ENCODE results near the gene CLRN2. TPM values are rescaled to one million over a fixed set of nuclear protein-coding genes. Genes with fewer than 3 reads are reported as not detected.

The CLRN2 gene
- total RNA-seq, 6 donors from 2014 or later: not detected

DNA sequence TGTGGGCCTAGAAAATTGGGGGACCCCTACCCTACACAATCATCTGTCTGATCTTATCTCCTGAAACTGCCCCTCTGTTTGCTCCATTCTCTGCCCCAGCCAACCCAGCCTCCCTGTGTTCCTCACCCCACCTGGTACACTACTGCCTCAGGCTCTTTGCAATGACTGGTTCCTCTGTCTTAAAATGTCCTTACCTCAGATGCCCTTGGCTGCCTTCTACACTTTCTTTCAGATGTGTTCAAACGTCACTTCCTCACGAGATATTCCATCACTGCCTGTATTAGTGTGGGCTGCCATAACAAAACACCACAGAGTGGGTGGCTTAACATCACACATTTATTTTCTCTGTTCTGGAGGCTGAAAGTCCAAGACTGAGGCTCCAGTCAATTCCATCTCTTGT lies 32.2 kb upstream of the CLRN2 start:
- 95 to 96% methylated on average over 2 of the region's 2 CpGs for WGBS, 2 donors
- H3K27me3 ChIP-seq: no peaks in the 10 kb centered on the region
- no peak for ATAC-seq (ENCODE audit: low FRiP score in 2 of 2)
- DNase-seq: no peak
- H3K9me3 ChIP-seq: no peaks in the 10 kb centered on the region
- no peak overlapping the region for H3K4me3 ChIP-seq
- H3K27ac ChIP-seq: no peak overlapping the region
- no peaks in the 10 kb centered on the region for H3K4me1 ChIP-seq
- TF ChIP-seq POLR2A (IDR thresholded peaks at IDR 0.05) (no peak), POLR2AphosphoS5 (IDR thresholded peaks at IDR 0.05) (no peak), EP300 (IDR thresholded peaks at IDR 0.05) (no peak)
- TF ChIP-seq, protein P1, sequence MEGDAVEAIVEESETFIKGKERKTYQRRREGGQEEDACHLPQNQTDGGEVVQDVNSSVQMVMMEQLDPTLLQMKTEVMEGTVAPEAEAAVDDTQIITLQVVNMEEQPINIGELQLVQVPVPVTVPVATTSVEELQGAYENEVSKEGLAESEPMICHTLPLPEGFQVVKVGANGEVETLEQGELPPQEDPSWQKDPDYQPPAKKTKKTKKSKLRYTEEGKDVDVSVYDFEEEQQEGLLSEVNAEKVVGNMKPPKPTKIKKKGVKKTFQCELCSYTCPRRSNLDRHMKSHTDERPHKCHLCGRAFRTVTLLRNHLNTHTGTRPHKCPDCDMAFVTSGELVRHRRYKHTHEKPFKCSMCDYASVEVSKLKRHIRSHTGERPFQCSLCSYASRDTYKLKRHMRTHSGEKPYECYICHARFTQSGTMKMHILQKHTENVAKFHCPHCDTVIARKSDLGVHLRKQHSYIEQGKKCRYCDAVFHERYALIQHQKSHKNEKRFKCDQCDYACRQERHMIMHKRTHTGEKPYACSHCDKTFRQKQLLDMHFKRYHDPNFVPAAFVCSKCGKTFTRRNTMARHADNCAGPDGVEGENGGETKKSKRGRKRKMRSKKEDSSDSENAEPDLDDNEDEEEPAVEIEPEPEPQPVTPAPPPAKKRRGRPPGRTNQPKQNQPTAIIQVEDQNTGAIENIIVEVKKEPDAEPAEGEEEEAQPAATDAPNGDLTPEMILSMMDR (IDR thresholded peaks at IDR 0.05): no peak
- peaks cover 7 to 31% (median 17%) of the 10 kb centered on the region in 4 donors for H3K36me3 ChIP-seq

DNA sequence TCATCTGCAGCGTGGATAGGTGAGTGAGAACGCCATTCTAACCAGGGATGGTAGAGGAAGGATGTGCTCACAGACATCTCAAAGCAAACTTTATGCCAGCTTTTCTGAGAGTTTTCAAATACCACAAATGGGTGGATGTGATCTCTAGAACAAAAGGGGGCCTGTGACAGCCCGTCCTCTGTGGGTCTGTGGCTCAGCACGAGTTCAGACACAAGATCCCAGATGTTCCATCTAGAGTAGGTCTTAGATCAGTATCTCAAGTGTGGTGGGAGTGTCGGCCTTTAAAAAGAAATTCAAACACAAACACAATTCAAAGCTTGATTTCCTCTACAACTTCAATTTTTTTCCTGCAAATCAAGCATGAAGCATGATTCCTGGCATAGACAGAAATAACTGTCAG lies 25.8 kb upstream of the CLRN2 start:
- Histone ChIP-seq H3K36me3 (peaks cover 10 to 70% (median 44%) of the 10 kb centered on the region in 4 donors), H3K9me3 (no peaks in the 10 kb centered on the region), H3K27ac (no peak overlapping the region), H3K27me3 (no peaks in the 10 kb centered on the region), H3K4me3 (no peak overlapping the region), H3K4me1 (peaks cover 4 to 22% (median 9%) of the 10 kb centered on the region in 4 donors)
- no peak for DNase-seq
- no peak for ATAC-seq (ENCODE audit: low FRiP score in 2 of 2)
- no peak for TF ChIP-seq POLR2AphosphoS5 (IDR thresholded peaks at IDR 0.05)
- TF ChIP-seq, protein P1 (IDR thresholded peaks at IDR 0.05): no peak
- no peak for TF ChIP-seq POLR2A (IDR thresholded peaks at IDR 0.05)
- no peak for TF ChIP-seq EP300 (IDR thresholded peaks at IDR 0.05)
- WGBS, 2 donors: 71 to 79% methylated on average over 5 of the region's 5 CpGs

DNA sequence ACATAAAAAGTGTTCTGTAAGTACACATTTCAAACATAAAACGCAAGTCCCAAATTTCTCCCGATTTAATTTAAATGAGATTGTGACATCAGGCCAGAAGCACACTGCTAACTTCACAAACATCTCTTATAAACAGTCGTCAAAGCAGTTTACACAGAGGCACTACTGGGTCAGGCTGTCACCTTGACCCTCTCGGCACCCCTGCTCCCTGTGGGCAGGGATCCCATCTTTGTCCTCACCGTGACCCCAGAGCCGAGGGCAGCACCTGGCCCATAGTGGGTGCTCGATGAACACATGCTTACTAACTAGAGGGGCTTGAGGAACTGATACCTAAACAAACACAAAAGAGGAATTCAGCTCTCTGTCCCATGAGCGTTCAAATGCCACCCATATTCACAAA lies 25.2 kb upstream of the CLRN2 start:
- Histone ChIP-seq H3K9me3 (no peaks in the 10 kb centered on the region), H3K27ac (no peak overlapping the region), H3K27me3 (no peaks in the 10 kb centered on the region), H3K4me1 (peaks cover 4 to 27% (median 12%) of the 10 kb centered on the region in 4 donors), H3K36me3 (peaks cover 10 to 70% (median 47%) of the 10 kb centered on the region in 4 donors), H3K4me3 (no peak overlapping the region)
- 72 to 80% methylated on average over 6 to 8 of the region's 8 CpGs for WGBS, 2 donors
- no peak for TF ChIP-seq EP300 (IDR thresholded peaks at IDR 0.05)
- TF ChIP-seq POLR2AphosphoS5 (IDR thresholded peaks at IDR 0.05): no peak
- TF ChIP-seq POLR2A (IDR thresholded peaks at IDR 0.05): no peak
- TF ChIP-seq, protein P1 (IDR thresholded peaks at IDR 0.05): no peak
- DNase-seq (no peak), ATAC-seq (ENCODE audit: low FRiP score in 2 of 2) (no peak)

DNA sequence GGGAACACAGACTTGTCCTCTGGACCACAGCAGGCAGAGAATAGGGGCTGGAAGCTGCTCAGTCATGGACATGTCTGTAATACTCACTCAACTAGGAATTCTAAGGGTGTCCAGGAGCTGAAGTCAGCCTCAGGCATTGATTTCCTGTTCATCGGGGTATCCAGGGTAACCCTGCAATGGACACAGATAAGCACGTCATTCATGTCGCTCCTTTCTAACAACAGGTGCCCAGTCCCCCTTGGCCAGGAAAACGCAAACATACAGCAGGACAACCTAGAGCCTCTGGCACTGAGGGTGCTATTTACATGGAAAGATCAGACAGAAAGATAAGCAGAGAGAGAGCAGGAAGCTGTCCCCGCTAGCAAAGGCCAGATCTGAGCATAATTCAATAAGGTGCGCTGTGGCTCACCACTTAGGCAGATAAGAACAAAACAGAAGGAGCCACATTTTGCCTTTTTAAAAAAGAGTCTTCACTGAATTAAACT lies 24.3 kb upstream of the CLRN2 start:
- DNase-seq (no peak), ATAC-seq (ENCODE audit: low FRiP score in 2 of 2) (peak in 1 of 2 donors; percentile 11)
- Histone ChIP-seq H3K9me3 (no peaks in the 10 kb centered on the region), H3K4me1 (peaks cover 4 to 27% (median 13%) of the 10 kb centered on the region in 4 donors), H3K36me3 (peaks cover 8 to 78% (median 53%) of the 10 kb centered on the region in 4 donors), H3K27me3 (no peaks in the 10 kb centered on the region), H3K4me3 (no peak overlapping the region), H3K27ac (peak overlapping the region in 2 of 4 donors; percentile 27 to 37)
- 61 to 65% methylated on average over 5 to 6 of the region's 6 CpGs for WGBS, 2 donors
- TF ChIP-seq, protein P1 (IDR thresholded peaks at IDR 0.05): no peak
- no peak for TF ChIP-seq POLR2A (IDR thresholded peaks at IDR 0.05)
- no peak for TF ChIP-seq POLR2AphosphoS5 (IDR thresholded peaks at IDR 0.05)
- TF ChIP-seq EP300 (IDR thresholded peaks at IDR 0.05): no peak

DNA sequence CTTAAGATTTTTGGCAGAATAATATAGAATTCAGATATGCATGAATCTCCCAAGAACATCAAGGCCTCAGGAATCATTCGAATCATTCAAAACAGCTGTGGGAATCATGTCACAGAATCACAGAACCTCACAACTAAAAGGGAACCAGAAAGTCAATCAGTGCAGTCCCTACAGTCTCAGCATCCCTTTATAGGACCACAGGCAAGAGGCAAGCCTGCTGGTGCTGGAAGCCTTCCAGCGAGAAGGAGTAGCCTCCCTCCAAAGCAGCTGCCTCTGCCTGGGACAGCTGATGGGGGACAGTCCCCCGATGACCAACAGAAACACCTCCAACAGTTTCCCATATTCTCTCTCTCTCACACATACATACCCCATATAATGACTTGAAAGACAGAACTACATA lies 23.8 kb upstream of the CLRN2 start:
- H3K4me3 ChIP-seq: no peak overlapping the region
- no peak for DNase-seq
- H3K4me1 ChIP-seq: peaks cover 4 to 27% (median 13%) of the 10 kb centered on the region in 4 donors
- ATAC-seq (ENCODE audit: low FRiP score in 2 of 2): no peak
- H3K27ac ChIP-seq: peak overlapping the region in 1 of 4 donors; percentile 37
- WGBS, 2 donors: 93 to 96% methylated on average over 3 of the region's 3 CpGs
- TF ChIP-seq, protein P1 (IDR thresholded peaks at IDR 0.05): no peak
- TF ChIP-seq POLR2AphosphoS5 (IDR thresholded peaks at IDR 0.05) (no peak), POLR2A (IDR thresholded peaks at IDR 0.05) (no peak), EP300 (IDR thresholded peaks at IDR 0.05) (no peak)
- H3K9me3 ChIP-seq: no peaks in the 10 kb centered on the region
- H3K36me3 ChIP-seq: peaks cover 5 to 79% (median 51%) of the 10 kb centered on the region in 4 donors
- H3K27me3 ChIP-seq: no peaks in the 10 kb centered on the region
